Measurements from ENCODE around the gene P2RY2.

- no peak for TF ChIP-seq POLR2A (IDR thresholded peaks at IDR 0.05)
- no peak for TF ChIP-seq CTCF (IDR thresholded peaks at IDR 0.05)
Measured at GRCh38 chr11:73239571-73240189, 21.6 kb downstream of the P2RY2 start.

Data from esophagus squamous epithelium (tissue), 4 donors.